ENCODE data around the gene LRP5. TPM values are rescaled to one million over a fixed set of nuclear protein-coding genes. Genes with fewer than 3 reads are reported as not detected.

LRP5 gene
- polyA plus RNA-seq, 3 donors = 0.23 to 0.29 TPM; not detected in 1

GRCh38 chr11:68441466-68442230 lies 129.3 kb downstream of the LRP5 start:
- Mint-ChIP-seq H3K36me3 (no peaks in the 10 kb centered on the region), H3K4me3 (no peak overlapping the region), H3K9me3 (peaks cover 0 to 2% (median 0%) of the 10 kb centered on the region in 7 donors), H3K27me3 (ENCODE audit: low read depth in 3 of 3) (peaks cover 1 to 5% (median 2%) of the 10 kb centered on the region in 3 donors), H3K27ac (no peak overlapping the region), H3K4me1 (peaks cover 10% of the 10 kb centered on the region)
- no peaks in the 10 kb centered on the region for H3K36me3 ChIP-seq (replicated peaks in 1 of 2; ENCODE audit: control insufficient read depth in 1 of 2, insufficient read depth in 2 of 2, low read length in 2 of 2)
- no peaks in the 10 kb centered on the region for H3K79me2 ChIP-seq (ENCODE audit: insufficient read depth, low read length)
- no peaks in the 10 kb centered on the region for H3K27me3 ChIP-seq (ENCODE audit: control insufficient read depth in 2 of 2, insufficient read depth in 2 of 2, low read length in 2 of 2)
- H4K20me1 ChIP-seq (ENCODE audit: insufficient read depth, low read length) = no peaks in the 10 kb centered on the region
- 70% methylated on average over 4 of the region's 6 CpGs for WGBS (ENCODE audit: insufficient coverage)
- H3K4me2 ChIP-seq (replicated peaks; ENCODE audit: extremely low read depth, low read length, poor library complexity, severe bottlenecking) = no peak overlapping the region
- no peak for TF ChIP-seq CTCF (IDR thresholded peaks at IDR 0.05)
- peaks cover 10 to 12% of the 10 kb centered on the region in 2 donors for H3K4me1 ChIP-seq (ENCODE audit: control insufficient read depth in 1 of 2, insufficient read depth in 2 of 2, low read length in 2 of 2)
- intact Hi-C loops (cut with micrococcal nuclease) = loop anchor here in 1 of 2 donors (10.0 kb wide), 1 partner anchor 187 kb away; no protein-coding TSS in a partner anchor
- no peaks in the 10 kb centered on the region for H3K9me3 ChIP-seq (replicated peaks in 1 of 2; ENCODE audit: control insufficient read depth in 1 of 2, insufficient read depth in 1 of 2, low read length in 2 of 2)
- no peak for DNase-seq
- no peak overlapping the region for H2AFZ ChIP-seq (ENCODE audit: insufficient read depth, low read depth, low read length, poor library complexity, severe bottlenecking)
- no peak overlapping the region for H3K9ac ChIP-seq (ENCODE audit: insufficient read depth, low read length, poor library complexity, severe bottlenecking)
- H3K4me3 ChIP-seq (replicated peaks in 1 of 3; ENCODE audit: low read depth in 2 of 3, low read length in 3 of 3) = no peak overlapping the region
- no peak overlapping the region for H3K27ac ChIP-seq (ENCODE audit: low read depth in 1 of 2, low read length in 2 of 2)

- Mint-ChIP-seq H3K27ac (no peak overlapping the region), H3K27me3 (ENCODE audit: low read depth in 3 of 3) (peaks cover 1 to 5% (median 2%) of the 10 kb centered on the region in 3 donors), H3K36me3 (no peaks in the 10 kb centered on the region), H3K9me3 (peaks cover 0 to 2% (median 0%) of the 10 kb centered on the region in 7 donors), H3K4me1 (peaks cover 7% of the 10 kb centered on the region), H3K4me3 (no peak overlapping the region)
- H3K27me3 ChIP-seq (ENCODE audit: control insufficient read depth in 2 of 2, insufficient read depth in 2 of 2, low read length in 2 of 2) = no peaks in the 10 kb centered on the region
- intact Hi-C loops (cut with micrococcal nuclease) = loop anchor here in 1 of 2 donors (10.0 kb wide), 1 partner anchor 188 kb away; no protein-coding TSS in a partner anchor
- no peak overlapping the region for H3K4me2 ChIP-seq (replicated peaks; ENCODE audit: extremely low read depth, low read length, poor library complexity, severe bottlenecking)
- no peaks in the 10 kb centered on the region for H3K9me3 ChIP-seq (replicated peaks in 1 of 2; ENCODE audit: control insufficient read depth in 1 of 2, insufficient read depth in 1 of 2, low read length in 2 of 2)
- no peak overlapping the region for H2AFZ ChIP-seq (ENCODE audit: insufficient read depth, low read depth, low read length, poor library complexity, severe bottlenecking)
- H3K4me3 ChIP-seq (replicated peaks in 1 of 3; ENCODE audit: low read depth in 2 of 3, low read length in 3 of 3) = no peak overlapping the region
- no peak for TF ChIP-seq CTCF (IDR thresholded peaks at IDR 0.05)
- no peak overlapping the region for H3K9ac ChIP-seq (ENCODE audit: insufficient read depth, low read length, poor library complexity, severe bottlenecking)
- H3K36me3 ChIP-seq (replicated peaks in 1 of 2; ENCODE audit: control insufficient read depth in 1 of 2, insufficient read depth in 2 of 2, low read length in 2 of 2) = no peaks in the 10 kb centered on the region
- no peak for DNase-seq
- no peak overlapping the region for H3K27ac ChIP-seq (ENCODE audit: low read depth in 1 of 2, low read length in 2 of 2)
- H3K79me2 ChIP-seq (ENCODE audit: insufficient read depth, low read length) = no peaks in the 10 kb centered on the region
- WGBS (ENCODE audit: insufficient coverage) = 98% methylated on average over 10 of the region's 10 CpGs
- H4K20me1 ChIP-seq (ENCODE audit: insufficient read depth, low read length) = no peaks in the 10 kb centered on the region
- peaks cover 3 to 5% of the 10 kb centered on the region in 2 donors for H3K4me1 ChIP-seq (ENCODE audit: control insufficient read depth in 1 of 2, insufficient read depth in 2 of 2, low read length in 2 of 2)
Observed at GRCh38 chr11:68442433-68442832, 130.0 kb downstream of the LRP5 start.

Measured in CD14-positive monocyte (primary cell).